HG02938 (cell line): Measurements from ENCODE around the gene SDC4.
A peak's percentile ranks its signal among the peaks of the same experiment; 100 is the strongest.
"Not testable (repeated sequence)": the region's sequence is repeated elsewhere in the genome, so short reads cannot be mapped to it uniquely, and the experiment has no call there.

Source experiments
- ATAC-seq: cut with Tn5 transposase; IDR thresholded peaks from one replicate; pipeline ENCODE4 v1.9.1; 2021; ENCODE audit warnings: mild to moderate bottlenecking, moderate library complexity; ENCODE audit not compliant: unreplicated experiment

SDC4 gene

GRCh38 chr20:45365444-45365970, 17.3 kb upstream of the SDC4 start:
- no peak for ATAC-seq

- no peak for ATAC-seq
These were observed 15.6 kb upstream of the SDC4 start for GRCh38 chr20:45363611-45364492.

DNA sequence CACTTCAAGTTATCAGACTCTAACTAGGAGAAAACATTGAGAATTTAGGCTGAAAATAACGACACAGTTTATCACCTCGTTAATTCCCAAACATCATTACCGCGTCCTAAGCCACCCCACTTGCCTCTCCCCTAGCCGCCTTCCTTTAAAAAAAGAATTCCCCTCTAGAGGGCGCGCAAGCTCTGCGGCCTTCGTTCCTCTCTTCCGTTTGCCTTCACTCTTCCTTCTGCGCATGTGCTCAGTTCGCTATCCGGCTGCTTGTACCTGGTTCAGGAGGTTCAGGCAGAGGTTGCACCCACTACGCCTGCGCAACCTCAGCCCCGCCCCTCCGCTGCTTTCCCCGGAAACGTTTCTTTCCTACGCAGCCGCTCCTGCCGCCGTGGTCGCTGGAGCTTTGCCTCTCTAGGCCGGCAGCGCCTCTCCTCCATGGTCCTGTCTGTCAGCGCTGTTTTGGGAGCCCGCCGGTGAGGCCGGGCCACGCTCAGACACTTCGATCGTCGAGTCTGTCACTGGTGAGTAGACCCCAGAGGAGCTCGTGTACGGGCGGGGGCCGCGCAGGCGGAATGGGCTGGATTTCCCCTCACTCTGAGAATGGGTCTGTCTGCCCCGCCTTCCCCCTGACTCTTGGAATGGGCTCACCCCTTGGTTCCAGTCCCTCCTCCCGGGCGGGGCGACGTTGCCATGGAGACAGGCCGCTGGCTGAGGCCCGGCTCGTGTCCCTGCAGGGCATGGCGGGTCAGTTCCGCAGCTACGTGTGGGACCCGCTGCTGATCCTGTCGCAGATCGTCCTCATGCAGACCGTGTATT, 14.8 kb upstream of the SDC4 start, which contains the start of gene SYS1:
TSS of gene SYS1 (plus strand) at position 353 of the 807 bp plus-strand sequence. CDS start at position 729, 376 bp downstream.
- peak; percentile 80 for ATAC-seq

- ATAC-seq, result no peak
These were observed 13.6 kb upstream of the SDC4 start for GRCh38 chr20:45361793-45362192.

GRCh38 chr20:45359406-45360148, 11.4 kb upstream of the SDC4 start:
- no peak for ATAC-seq

GRCh38 chr20:45359069-45359405, 10.8 kb upstream of the SDC4 start:
- ATAC-seq, result no peak

DNA sequence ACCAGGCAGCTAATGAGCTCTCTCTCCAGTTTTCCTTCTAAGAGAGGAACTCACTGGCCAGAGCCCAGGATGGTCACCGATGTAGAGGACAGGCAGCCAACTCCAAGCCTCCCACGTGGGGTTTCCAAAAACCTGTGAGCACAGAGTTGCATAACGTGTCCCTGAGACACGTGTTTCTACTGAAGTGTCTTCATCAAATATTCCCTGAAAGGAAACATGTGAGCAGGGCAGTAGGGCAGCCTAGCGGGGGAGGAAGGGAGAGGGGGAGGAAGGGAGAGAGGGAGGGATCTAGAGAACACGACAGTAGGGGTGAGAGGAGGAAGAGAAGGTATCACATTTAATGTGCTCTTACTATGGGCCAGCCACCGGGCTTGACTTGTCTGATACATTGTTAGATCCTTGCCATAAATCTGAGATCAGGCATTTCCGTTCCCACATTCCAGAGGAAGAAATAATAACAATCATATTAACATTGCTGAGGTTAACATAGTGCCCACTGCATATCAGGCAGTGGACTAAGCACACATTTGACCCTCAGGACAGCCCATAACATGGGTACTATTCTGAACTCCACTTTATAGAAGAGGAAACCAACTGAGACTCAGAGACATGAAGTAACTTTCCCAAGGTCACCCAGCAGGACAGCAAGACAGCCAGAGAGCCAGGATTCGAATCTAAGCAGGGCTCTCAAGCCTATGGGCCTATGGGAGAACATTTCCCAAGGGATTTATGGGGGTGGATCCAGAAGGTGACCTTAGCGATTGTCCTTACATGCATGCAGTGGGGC, 10.3 kb upstream of the SDC4 start:
- no peak for ATAC-seq

DNA sequence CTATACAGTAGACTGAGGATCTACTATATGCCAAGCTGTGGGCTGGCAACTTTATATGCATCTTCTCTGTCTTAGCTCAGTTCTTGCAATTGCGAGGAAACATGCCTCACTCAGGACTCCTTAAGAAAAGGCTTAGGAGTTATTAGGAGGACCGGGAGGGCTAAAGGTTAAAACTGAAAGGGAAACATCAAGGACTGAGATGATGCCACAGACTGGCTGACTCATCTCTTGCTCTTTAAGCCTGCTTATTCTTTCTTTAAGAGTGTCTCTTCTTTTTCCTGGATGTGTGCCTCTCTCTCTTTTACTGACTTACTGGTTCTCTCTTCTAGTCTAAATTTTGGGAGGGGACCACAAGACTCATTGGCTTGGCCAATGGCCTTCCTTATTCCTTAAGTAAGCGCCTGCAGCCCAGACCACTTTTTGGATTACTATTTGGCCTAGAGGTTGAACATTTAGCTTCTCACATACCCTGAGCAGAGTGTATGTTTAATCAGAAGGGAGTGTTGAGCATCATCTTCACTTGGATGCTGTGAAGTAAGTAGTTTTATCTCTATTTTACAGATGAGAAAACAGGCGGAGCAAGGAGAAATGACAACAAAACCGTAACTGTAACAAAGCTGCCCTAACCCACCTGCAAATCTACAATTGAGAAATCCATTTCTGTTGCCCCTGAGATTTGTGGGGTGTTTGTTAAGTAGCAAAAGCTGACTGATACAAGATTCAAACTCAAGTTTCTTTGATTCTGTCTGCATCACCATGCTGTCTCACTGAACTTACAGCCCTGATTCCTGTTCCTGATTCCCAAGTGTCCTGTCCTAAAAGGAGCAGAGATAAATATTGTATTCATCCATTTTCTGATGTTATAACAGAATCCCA, 7.2 kb upstream of the SDC4 start:
- no peak for ATAC-seq

GRCh38 chr20:45354423-45355208, 6.4 kb upstream of the SDC4 start:
- ATAC-seq, result no peak

DNA sequence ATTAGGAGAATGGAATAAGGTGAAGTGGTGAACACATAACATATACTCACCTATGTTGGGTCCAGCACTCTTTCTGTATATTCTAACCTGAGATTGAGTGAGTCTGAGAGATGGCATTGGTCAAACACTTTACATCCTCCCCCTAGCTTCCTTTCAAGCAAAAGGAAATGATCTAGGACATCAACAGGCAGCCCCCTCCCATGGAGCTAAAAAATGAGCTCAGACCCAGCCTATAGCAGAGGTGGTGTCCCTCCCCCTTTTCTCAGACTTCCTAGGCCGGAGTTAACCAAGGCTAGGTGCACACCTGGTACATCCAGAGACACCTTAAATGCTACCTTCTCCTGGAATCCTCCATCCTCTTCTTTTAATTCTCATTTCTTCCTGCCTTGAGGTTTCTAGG, 5.5 kb upstream of the SDC4 start:
- ATAC-seq, result no peak

DNA sequence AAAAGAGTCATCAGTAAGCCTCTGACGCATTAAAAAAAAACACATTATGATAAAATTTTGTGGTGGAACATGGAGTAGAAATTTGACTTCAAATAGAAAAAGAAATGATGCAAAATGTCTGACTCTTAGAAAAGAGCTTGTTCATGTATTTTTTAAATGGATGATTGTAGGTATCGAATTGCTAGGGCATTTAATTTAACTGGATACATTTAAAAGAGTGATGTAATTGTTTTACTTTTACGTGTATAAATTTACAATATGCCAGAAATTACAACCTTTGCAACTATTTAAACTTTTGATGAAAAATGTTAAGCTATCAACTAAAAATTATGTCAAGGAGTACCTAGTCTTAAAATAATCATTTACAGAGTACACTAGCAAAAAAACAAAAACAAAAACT, 4.5 kb upstream of the SDC4 start:
- ATAC-seq, result no peak

DNA sequence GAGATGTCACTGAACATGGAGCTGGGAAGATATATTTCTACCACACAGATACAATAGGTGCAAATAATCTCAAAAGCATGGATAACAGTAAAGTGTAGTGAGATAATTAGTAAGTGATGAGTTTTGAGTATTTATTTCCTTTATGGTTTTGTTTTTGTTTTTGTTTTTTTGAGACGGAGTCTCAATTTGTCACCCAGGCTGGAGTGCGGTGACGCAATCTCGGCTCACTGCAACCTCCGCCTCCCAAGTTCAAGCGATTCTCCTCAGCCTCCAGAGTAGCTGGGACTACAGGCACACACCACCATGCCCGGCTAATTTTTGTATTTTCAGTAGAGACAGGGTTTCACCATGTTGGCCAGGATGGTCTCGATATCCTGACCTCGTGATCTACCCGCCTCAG, 2.6 kb upstream of the SDC4 start:
- not testable (repeated sequence) for ATAC-seq

GRCh38 chr20:45350217-45350616, 2.0 kb upstream of the SDC4 start:
- no peak for ATAC-seq

DNA sequence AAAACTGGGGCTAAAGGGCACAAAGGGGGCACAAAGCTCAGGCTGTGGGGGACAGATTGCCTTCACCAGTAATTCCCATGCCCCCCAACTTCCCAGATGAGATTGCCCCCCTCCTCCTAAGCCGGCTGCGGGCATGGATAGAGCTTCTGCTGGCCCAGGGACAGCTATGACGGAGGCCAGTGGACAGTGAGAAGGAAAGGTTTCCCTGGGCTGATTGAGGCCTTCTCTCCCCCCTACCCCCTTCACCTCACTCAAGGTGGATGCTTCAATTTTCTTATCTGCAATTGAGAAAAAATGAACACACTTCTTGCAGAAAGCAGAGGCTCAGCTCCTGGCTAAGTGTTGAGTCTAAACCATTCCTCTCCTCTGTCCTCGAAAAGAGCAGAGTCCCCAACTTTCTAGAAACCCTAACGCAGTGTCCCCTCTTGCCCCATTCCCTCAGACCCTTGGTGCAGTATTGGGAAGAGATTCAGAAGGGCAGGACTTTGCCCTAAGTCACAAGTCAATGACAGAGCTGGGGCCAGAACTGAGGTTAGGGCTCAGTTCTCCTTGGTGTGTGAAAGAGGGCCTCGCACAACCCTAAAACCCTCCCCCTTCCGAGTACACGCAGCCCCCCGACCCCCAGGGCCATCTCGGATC, 808 bp downstream of the SDC4 start:
- no peak for ATAC-seq

- ATAC-seq, result no peak
These were observed 1.4 kb downstream of the SDC4 start for GRCh38 chr20:45346851-45347250.

DNA sequence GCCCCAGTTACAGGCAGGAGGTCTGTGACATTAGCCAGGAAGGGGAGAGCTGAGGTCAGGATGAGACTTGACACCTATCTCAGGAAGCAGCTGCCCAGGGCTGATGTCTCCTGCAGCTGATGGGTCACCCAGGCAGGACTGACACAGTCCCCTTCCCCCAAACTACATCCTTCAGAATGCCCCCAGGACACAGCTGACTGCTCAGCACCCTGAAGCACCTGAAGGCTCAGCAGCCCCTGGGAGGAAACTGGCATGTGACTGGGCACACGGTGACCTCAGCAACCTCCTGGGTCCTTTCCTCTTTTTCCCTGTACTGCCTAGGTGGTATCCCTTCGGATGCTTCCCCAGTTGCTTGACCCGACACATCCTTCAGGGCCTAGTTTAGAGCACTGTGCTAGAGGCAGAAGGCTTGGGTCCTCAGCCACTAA, 1.9 kb downstream of the SDC4 start:
- no peak for ATAC-seq

DNA sequence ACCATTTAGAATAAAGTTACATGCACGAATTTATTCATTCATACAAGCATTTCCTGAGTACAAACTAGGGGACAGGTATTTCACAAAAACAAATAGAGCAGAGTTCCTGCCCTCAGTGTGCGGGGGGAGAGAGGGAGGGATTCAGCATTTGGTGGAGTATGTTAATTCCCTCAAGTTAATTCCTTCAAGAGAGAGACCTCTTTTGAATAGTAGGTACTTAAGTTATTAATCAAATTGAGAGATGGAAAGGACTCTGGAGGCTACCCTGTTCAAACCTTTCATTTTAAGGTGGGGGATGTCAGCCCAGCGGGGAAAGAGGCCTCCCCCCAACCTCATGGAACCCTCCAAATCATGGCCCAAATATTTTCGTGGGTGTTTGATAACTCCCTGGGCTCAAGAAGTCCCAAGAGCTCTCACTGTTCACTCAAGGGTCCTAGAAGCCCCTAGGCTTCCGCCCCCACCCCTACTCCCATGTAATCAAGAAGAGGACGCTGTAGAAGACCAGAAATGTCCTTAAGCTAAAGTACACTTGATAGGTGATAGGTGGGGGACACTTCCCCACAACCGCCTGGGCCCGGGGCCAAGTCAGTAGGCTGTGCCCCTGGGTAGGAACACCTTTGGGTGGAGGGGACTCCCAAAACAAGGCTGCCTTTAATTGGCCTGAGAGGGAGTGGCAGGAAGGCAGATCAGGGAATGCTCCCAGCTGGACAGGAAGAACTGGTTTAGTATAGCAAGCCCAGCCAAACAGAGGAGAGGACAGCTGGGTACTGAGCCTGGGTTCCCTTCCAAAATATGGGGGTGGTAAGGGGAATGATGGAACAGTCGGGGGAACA, 2.9 kb downstream of the SDC4 start:
- ATAC-seq, result no peak
